Tibial artery (tissue), 4 donors: ENCODE measurements around the gene SLC17A3.

Experiments used
- DNase-seq, 2 donors: peaks; one replicate each; pipeline ENCODE4 v3.0.0-alpha.2; 2019
- H3K27ac ChIP-seq, 2 donors: fragments of 200-600 bp; sonication (generic) in 1 of 2; 1 replicate in 1 of 2; 2 replicates in 1 of 2; pipeline ENCODE4 v1.5.1; 2018 to 2019; ENCODE audit warnings: mild to moderate bottlenecking in 1 of 2
- H3K27me3 ChIP-seq, 2 donors: fragments of 200-600 bp; sonication (generic) in 1 of 2; one replicate each; pipeline versions ENCODE4 v1.5.1 to v1.6.0; 2016 to 2019
- H3K36me3 ChIP-seq, 3 donors: fragments of 200-600 bp; sonication (generic) in 2 of 3; one replicate each; pipeline ENCODE4 v1.5.1; 2016 to 2019; ENCODE audit warnings: mild to moderate bottlenecking in 2 of 3
- H3K4me1 ChIP-seq, 4 donors: fragments of 200-600 bp; sonication (generic) in 2 of 4; 1 replicate in 3 of 4; 2 replicates in 1 of 4; pipeline ENCODE4 v1.5.1; 2016 to 2019
- H3K4me3 ChIP-seq, 2 donors: fragments of 200-600 bp; sonication (generic) in 1 of 2; 1 replicate in 1 of 2; 2 replicates in 1 of 2; pipeline ENCODE4 v1.5.1; 2018 to 2019; ENCODE audit warnings: mild to moderate bottlenecking in 2 of 2
- H3K9me3 ChIP-seq, 3 donors: fragments of 200-600 bp; sonication (generic) in 1 of 3; one replicate each; pipeline ENCODE4 v1.5.1; 2016 to 2019
- CTCF ChIP-seq, 2 experiments: fragments of 200-600 bp in 1 of 2; fragments of 450-650 bp in 1 of 2; IDR thresholded peaks; one replicate each; pipeline ENCODE4 v1.5.1; 2017 to 2019; ENCODE audit warnings: antibody characterized with exemption in 2 of 2, mild to moderate bottlenecking in 1 of 2, moderate library complexity in 1 of 2
- intact Hi-C: fragments of 100-400 bp; cut with DNase I; formaldehyde crosslinking; loops from one replicate; pipeline ENCODE4 v1.15.0; 2023; ENCODE audit warnings: low total_unique reads

SLC17A3 gene

DNA sequence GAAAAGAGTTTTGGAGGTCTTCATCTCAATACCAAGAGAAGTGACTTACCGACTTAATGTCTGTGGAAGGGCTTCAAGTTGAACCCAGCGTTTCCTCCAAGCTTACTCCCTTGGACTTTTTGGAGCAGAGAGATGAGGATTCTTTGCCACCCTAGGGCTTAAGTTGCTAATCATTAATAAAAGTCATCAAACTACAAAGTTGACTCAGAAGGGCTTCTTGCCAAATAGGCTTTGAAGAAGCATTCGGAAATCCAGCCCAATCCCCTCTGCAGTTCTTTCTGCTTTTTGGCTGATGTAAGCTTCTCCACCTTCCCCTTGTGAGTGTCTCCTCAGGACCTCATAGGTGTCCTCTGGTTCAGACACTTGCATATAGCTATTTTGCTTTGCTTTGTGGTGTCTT lies at the start of gene SLC17A3:
Gene SLC17A3 (minus strand): TSS at position 126 of the 400 bp plus-strand sequence. CDS start 5,856 bp downstream, outside the sequence.
- no peaks in the 10 kb centered on the region for H3K4me1 ChIP-seq
- no peak within 1 kb of the TSS for H3K27ac ChIP-seq
- intact Hi-C loops, result no loop called here
- no peak within 1 kb of the TSS for H3K4me3 ChIP-seq
- H3K9me3 ChIP-seq, result no peaks in the 10 kb centered on the region
- H3K36me3 ChIP-seq, result no peaks in the 10 kb centered on the region
- TF ChIP-seq CTCF (IDR thresholded peaks at IDR 0.05), result no peak
- DNase-seq, result no peak
- no peaks in the 10 kb centered on the region for H3K27me3 ChIP-seq

DNA sequence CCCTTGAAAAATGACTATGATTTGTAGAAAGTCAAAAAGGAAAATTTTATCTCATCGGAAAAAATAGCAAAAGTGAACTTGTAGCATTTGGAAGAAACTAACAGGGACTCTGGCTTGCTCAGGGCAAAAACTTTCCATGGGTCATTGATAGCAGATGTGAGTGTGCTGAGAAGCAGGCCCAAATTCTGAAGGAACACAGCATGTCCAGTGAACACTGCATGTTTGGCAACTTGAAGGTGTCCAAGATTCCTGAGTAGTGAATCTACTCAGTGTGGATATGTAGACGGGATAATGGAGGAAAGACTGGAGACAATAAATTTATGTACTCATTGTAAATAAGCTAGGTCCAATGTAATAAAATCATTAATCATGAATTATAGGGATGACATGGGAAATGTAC lies 48.3 kb upstream of the SLC17A3 start:
- Histone ChIP-seq H3K36me3 (no peaks in the 10 kb centered on the region), H3K9me3 (no peaks in the 10 kb centered on the region), H3K27me3 (no peaks in the 10 kb centered on the region), H3K4me3 (no peak overlapping the region), H3K27ac (no peak overlapping the region), H3K4me1 (peaks cover 0 to 5% (median 0%) of the 10 kb centered on the region in 4 donors)
- intact Hi-C loops, result no loop called here
- DNase-seq, result no peak
- TF ChIP-seq CTCF (IDR thresholded peaks at IDR 0.05), result no peak

- intact Hi-C loops, result no loop called here
- H3K4me1 ChIP-seq, result peaks cover 0 to 5% (median 0%) of the 10 kb centered on the region in 4 donors
- DNase-seq, result no peak
- no peaks in the 10 kb centered on the region for H3K9me3 ChIP-seq
- no peak for TF ChIP-seq CTCF (IDR thresholded peaks at IDR 0.05)
- H3K4me3 ChIP-seq, result no peak overlapping the region
- no peaks in the 10 kb centered on the region for H3K36me3 ChIP-seq
- H3K27me3 ChIP-seq, result no peaks in the 10 kb centered on the region
- no peak overlapping the region for H3K27ac ChIP-seq
Measured at GRCh38 chr6:25921525-25922203, 47.6 kb upstream of the SLC17A3 start.

DNA sequence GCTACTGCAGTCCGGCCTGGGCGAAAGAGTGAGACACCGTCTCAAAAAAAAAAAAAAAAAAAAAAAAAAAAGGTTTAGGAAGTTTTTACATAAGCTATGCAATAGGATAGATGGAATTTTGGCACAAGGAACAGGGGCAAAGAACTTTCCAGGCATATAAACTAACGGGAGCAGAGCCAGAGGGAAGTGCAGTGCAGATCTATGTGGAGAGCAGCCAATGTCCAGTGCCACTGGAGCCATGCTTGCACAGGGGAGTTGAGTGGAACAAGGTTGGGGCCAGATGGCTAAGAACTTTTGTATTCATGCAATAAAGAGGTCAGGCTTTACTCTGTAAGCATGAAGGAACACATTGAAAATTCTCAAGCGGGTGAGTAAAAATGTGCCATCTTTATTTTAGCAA lies 45.6 kb upstream of the SLC17A3 start:
- Histone ChIP-seq H3K9me3 (no peaks in the 10 kb centered on the region), H3K4me1 (peaks cover 0 to 5% (median 0%) of the 10 kb centered on the region in 4 donors), H3K27ac (no peak overlapping the region), H3K4me3 (no peak overlapping the region), H3K27me3 (no peaks in the 10 kb centered on the region), H3K36me3 (no peaks in the 10 kb centered on the region)
- TF ChIP-seq CTCF (IDR thresholded peaks at IDR 0.05), result no peak
- DNase-seq, result no peak
- intact Hi-C loops, result no loop called here

GRCh38 chr6:25918083-25918683 lies 44.1 kb upstream of the SLC17A3 start:
- no peaks in the 10 kb centered on the region for H3K36me3 ChIP-seq
- no peak overlapping the region for H3K4me3 ChIP-seq
- H3K4me1 ChIP-seq, result peaks cover 0 to 5% (median 0%) of the 10 kb centered on the region in 4 donors
- intact Hi-C loops, result no loop called here
- no peak for DNase-seq
- TF ChIP-seq CTCF (IDR thresholded peaks at IDR 0.05), result no peak
- no peaks in the 10 kb centered on the region for H3K27me3 ChIP-seq
- no peaks in the 10 kb centered on the region for H3K9me3 ChIP-seq
- no peak overlapping the region for H3K27ac ChIP-seq
